Measurements from ENCODE around the gene C4B. TPM values are rescaled to one million over a fixed set of nuclear protein-coding genes. Genes with fewer than 3 reads are reported as not detected.

C4B gene
- total and polyA plus RNA-seq, 2 donors (not counting 3 experiments of a cell fraction or from before 2014, with no cell fraction given): 4.4 to 6.3 TPM

GRCh38 chr6:31966506-31966905, 48.1 kb upstream of the C4B start:
- ChIA-PET POLR2A (no interaction called here), CTCF (interaction anchor here (1.3 kb wide), 1 partner anchor 14 kb away, joined by 7 read pairs; no protein-coding TSS in a partner anchor)
- dilution Hi-C loops (cut with MboI; ENCODE audit: extremely low pct_ligation_motif_present, low sequenced_read_pairs): no loop called here
- intact Hi-C loops (cut with micrococcal nuclease): no loop called here
- H3K9me1 ChIP-seq (replicated peaks; ENCODE audit: control insufficient read depth, extremely low read depth, insufficient read depth, low read length): no peaks in the 10 kb centered on the region
- TF ChIP-seq POLR2A (IDR thresholded peaks at IDR 0.05; ENCODE audit: low read depth, low read length) (no peak), MYC (IDR thresholded peaks at IDR 0.05; ENCODE audit: low read depth, low read length) (no peak), JUN (IDR thresholded peaks at IDR 0.05; ENCODE audit: borderline replicate concordance, insufficient read depth, insufficient read length, low read depth) (no peak), FOS (IDR thresholded peaks at IDR 0.05; ENCODE audit: borderline replicate concordance, insufficient read depth, low read length) (no peak), GATA2 (IDR thresholded peaks at IDR 0.05; ENCODE audit: insufficient read depth, insufficient read length, low read depth, low read length) (no peak), POLR2AphosphoS5 (IDR thresholded peaks at IDR 0.05; ENCODE audit: insufficient read depth, low read depth, low read length) (no peak), EZH2 (IDR thresholded peaks at IDR 0.05; ENCODE audit: borderline replicate concordance, low read depth, low read length, severe bottlenecking) (no peak)
- TF ChIP-seq, protein P1, sequence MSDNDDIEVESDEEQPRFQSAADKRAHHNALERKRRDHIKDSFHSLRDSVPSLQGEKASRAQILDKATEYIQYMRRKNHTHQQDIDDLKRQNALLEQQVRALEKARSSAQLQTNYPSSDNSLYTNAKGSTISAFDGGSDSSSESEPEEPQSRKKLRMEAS (IDR thresholded peaks at IDR 0.05; ENCODE audit: insufficient read depth, insufficient read length): no peak
- TF ChIP-seq, protein P2, sequence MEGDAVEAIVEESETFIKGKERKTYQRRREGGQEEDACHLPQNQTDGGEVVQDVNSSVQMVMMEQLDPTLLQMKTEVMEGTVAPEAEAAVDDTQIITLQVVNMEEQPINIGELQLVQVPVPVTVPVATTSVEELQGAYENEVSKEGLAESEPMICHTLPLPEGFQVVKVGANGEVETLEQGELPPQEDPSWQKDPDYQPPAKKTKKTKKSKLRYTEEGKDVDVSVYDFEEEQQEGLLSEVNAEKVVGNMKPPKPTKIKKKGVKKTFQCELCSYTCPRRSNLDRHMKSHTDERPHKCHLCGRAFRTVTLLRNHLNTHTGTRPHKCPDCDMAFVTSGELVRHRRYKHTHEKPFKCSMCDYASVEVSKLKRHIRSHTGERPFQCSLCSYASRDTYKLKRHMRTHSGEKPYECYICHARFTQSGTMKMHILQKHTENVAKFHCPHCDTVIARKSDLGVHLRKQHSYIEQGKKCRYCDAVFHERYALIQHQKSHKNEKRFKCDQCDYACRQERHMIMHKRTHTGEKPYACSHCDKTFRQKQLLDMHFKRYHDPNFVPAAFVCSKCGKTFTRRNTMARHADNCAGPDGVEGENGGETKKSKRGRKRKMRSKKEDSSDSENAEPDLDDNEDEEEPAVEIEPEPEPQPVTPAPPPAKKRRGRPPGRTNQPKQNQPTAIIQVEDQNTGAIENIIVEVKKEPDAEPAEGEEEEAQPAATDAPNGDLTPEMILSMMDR (IDR thresholded peaks at IDR 0.05; ENCODE audit: extremely low read depth in 1 of 2, insufficient read depth in 1 of 2, low read depth in 1 of 2, low read length in 2 of 2): no peak
- BruUV-seq (replicated peaks): no TSS peak
- no peak overlapping the region for H3K27ac ChIP-seq (ENCODE audit: insufficient read depth, low read depth, low read length)
- FAIRE-seq (no peak), DNase-seq (ENCODE audit: low read depth, low spot score) (no peak)
- no peaks in the 10 kb centered on the region for H3K27me3 ChIP-seq (ENCODE audit: control insufficient read depth in 2 of 2, insufficient read depth in 2 of 2, low read length in 2 of 2)
- H3K36me3 ChIP-seq (ENCODE audit: control insufficient read depth in 2 of 2, extremely low read depth in 1 of 2, insufficient read depth in 2 of 2, low read length in 2 of 2): peaks cover 14 to 61% of the 10 kb centered on the region in 2 experiments
- no peaks in the 10 kb centered on the region for H4K20me1 ChIP-seq (replicated peaks; ENCODE audit: control insufficient read depth, extremely low read depth, insufficient read depth, low read length)
- no peak overlapping the region for H2AFZ ChIP-seq (ENCODE audit: low read depth, low read length)
- peaks cover 13% of the 10 kb centered on the region for H3K79me2 ChIP-seq (ENCODE audit: control insufficient read depth, insufficient read depth, low read length)
- no peak overlapping the region for H3K4me2 ChIP-seq (ENCODE audit: insufficient read depth, low read length)
- no peaks in the 10 kb centered on the region for H3K9me3 ChIP-seq (replicated peaks; ENCODE audit: control insufficient read depth, insufficient read depth, low read length)
- no peak overlapping the region for H3K4me3 ChIP-seq (replicated peaks in 1 of 3; ENCODE audit: insufficient read depth in 1 of 3, low read depth in 1 of 3, low read length in 3 of 3)
- H3K9ac ChIP-seq (replicated peaks; ENCODE audit: extremely low read depth, insufficient read depth, low read length): no peak overlapping the region
- peaks cover 9% of the 10 kb centered on the region for H3K4me1 ChIP-seq (ENCODE audit: control insufficient read depth, extremely low read depth, insufficient read depth, low read length)
